Thoracic aorta (tissue), 2 donors: ENCODE results near the gene MIA2. TPM values are rescaled to one million over a fixed set of nuclear protein-coding genes. Genes with fewer than 3 reads are reported as not detected.

Source experiments
- ATAC-seq: fragments of 150-250 bp; one replicate; pipeline ENCODE4 v1.8.0; 2017; ENCODE audit warnings: low read depth; ENCODE audit not compliant: insufficient number of reproducible peaks, low FRiP score
- DNase-seq: peaks from one replicate; pipeline ENCODE4 v3.0.0-alpha.2; 2020; ENCODE audit warnings: low spot score
- H3K27ac ChIP-seq, 2 donors: fragments of 200-600 bp; sonication (generic); 1 replicate in 1 of 2; 2 replicates in 1 of 2; pipeline ENCODE4 v1.5.1; 2016; ENCODE audit warnings: mild to moderate bottlenecking in 2 of 2, moderate library complexity in 2 of 2
- H3K27me3 ChIP-seq: fragments of 200-600 bp; sonication (generic); replicated peaks from 2 replicates; pipeline ENCODE4 v1.6.0; 2016; ENCODE audit warnings: mild to moderate bottlenecking; ENCODE audit not compliant: insufficient read depth
- H3K36me3 ChIP-seq: fragments of 200-600 bp; sonication (generic); one replicate; pipeline ENCODE4 v1.5.1; 2016
- H3K4me1 ChIP-seq, 2 donors: fragments of 200-600 bp; sonication (generic); 1 replicate in 1 of 2; 2 replicates in 1 of 2; pipeline versions ENCODE4 v1.5.1 to v1.6.0; 2016; ENCODE audit warnings: low read depth in 2 of 2, mild to moderate bottlenecking in 1 of 2; ENCODE audit not compliant: control insufficient read depth in 1 of 2
- H3K4me3 ChIP-seq: fragments of 200-600 bp; sonication (generic); 2 replicates; pipeline ENCODE4 v1.5.1; 2016; ENCODE audit warnings: mild to moderate bottlenecking
- H3K9me3 ChIP-seq: fragments of 200-600 bp; sonication (generic); 2 replicates; pipeline ENCODE4 v1.5.1; 2016
- total RNA-seq, 2 donors: library from RNA; depleted of rRNA; stranded (reverse); fragments of >200 nt; gene quantifications; one replicate each; pipeline versions ENCODE4 v1.1.0 to v1.2.3, GENCODE V29; 2016
- TF ChIP-seq, protein P1 (sequence below): fragments of 200-600 bp; sonication (generic); IDR thresholded peaks from one replicate; pipeline ENCODE4 v1.5.1; 2019; ENCODE audit warnings: antibody characterized with exemption

Gene MIA2
- total RNA-seq, 2 donors from 2014 or later, result 19.0 to 28.2 TPM

GRCh38 chr14:39266871-39267607, 33.3 kb downstream of the MIA2 start:
- Histone ChIP-seq H3K27me3 (no peaks in the 10 kb centered on the region), H3K27ac (peak overlapping the region; percentile 96 to 98), H3K9me3 (no peaks in the 10 kb centered on the region), H3K4me1 (peaks cover 16 to 39% of the 10 kb centered on the region in 2 donors), H3K36me3 (no peaks in the 10 kb centered on the region), H3K4me3 (peak overlapping the region; percentile 89)
- TF ChIP-seq, protein P1, sequence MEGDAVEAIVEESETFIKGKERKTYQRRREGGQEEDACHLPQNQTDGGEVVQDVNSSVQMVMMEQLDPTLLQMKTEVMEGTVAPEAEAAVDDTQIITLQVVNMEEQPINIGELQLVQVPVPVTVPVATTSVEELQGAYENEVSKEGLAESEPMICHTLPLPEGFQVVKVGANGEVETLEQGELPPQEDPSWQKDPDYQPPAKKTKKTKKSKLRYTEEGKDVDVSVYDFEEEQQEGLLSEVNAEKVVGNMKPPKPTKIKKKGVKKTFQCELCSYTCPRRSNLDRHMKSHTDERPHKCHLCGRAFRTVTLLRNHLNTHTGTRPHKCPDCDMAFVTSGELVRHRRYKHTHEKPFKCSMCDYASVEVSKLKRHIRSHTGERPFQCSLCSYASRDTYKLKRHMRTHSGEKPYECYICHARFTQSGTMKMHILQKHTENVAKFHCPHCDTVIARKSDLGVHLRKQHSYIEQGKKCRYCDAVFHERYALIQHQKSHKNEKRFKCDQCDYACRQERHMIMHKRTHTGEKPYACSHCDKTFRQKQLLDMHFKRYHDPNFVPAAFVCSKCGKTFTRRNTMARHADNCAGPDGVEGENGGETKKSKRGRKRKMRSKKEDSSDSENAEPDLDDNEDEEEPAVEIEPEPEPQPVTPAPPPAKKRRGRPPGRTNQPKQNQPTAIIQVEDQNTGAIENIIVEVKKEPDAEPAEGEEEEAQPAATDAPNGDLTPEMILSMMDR, result no peak
- peak; percentile 31 for DNase-seq
- peak; percentile 70 for ATAC-seq

DNA sequence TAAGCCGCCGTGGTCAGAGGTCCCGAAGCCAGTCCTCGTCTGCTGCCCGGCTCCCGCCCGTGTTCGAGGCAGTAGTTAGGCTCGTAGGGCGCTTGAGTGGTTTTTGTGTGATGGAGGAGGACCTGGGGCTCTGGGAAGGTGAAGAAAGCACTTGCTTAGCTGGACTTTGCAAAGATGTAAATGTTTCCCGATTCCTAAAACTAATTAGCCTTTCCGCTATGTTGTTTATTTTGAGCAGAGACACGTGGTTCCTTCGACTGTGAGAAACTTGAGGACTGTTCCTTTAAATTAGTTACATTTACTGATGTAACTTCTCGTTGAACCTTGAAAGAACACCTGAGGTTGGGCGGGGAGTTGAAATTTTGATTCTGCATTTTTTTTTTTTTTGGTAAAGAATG, 33.9 kb downstream of the MIA2 start:
- H3K4me1 ChIP-seq, result peaks cover 16 to 39% of the 10 kb centered on the region in 2 donors
- H3K27me3 ChIP-seq, result no peaks in the 10 kb centered on the region
- peak overlapping the region; percentile 89 for H3K4me3 ChIP-seq
- TF ChIP-seq, protein P1, result no peak
- no peaks in the 10 kb centered on the region for H3K9me3 ChIP-seq
- no peaks in the 10 kb centered on the region for H3K36me3 ChIP-seq
- ATAC-seq, result no peak
- H3K27ac ChIP-seq, result peak overlapping the region; percentile 96 to 98
- no peak for DNase-seq

DNA sequence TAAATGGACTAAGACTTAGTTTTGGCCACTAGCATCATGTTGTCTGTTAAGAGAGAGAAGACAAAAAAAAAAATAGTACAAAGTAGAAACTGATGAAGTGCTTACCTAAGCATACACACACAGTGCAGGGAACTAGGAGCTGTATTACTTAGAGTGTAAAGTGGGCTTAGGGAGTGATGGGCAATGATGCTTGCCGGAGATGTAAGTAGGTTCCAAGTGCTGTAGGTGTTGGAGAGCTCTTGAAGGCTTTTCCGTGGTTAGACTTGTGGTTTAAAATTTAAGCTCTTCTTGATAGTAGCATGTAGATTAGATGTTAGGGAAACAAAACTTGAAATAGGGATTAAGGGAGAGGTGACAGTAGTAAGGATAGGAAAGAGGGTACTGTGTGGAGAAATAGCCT, 34.7 kb downstream of the MIA2 start:
- no peak for DNase-seq
- Histone ChIP-seq H3K4me3 (peak overlapping the region; percentile 89), H3K27ac (no peak overlapping the region), H3K36me3 (no peaks in the 10 kb centered on the region), H3K27me3 (no peaks in the 10 kb centered on the region), H3K9me3 (no peaks in the 10 kb centered on the region), H3K4me1 (peaks cover 16 to 39% of the 10 kb centered on the region in 2 donors)
- ATAC-seq, result no peak
- TF ChIP-seq, protein P1, result no peak

DNA sequence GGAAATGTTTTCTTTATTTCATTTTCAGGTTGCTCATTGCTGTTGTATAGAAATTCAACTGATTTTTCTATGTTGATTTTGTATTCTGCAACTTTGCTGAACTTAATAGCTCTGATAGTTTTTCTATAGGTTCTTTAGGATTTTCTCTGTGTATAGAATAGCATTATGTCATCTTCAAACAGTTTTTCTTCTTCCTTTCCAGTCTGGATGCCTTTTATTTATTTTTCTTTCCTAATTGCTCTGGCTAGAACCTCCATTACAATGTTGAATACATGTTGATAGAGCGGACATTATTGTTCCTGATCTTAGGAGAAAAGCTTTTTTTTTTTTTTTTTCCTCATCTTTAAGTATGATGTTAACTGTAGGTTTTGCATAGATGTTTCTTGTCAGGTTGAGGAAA, 39.2 kb downstream of the MIA2 start:
- TF ChIP-seq, protein P1, result no peak
- no peak for DNase-seq
- Histone ChIP-seq H3K4me3 (no peak overlapping the region), H3K27me3 (no peaks in the 10 kb centered on the region), H3K27ac (no peak overlapping the region), H3K36me3 (no peaks in the 10 kb centered on the region), H3K4me1 (peaks cover 19 to 34% of the 10 kb centered on the region in 2 donors), H3K9me3 (no peaks in the 10 kb centered on the region)
- ATAC-seq, result no peak

DNA sequence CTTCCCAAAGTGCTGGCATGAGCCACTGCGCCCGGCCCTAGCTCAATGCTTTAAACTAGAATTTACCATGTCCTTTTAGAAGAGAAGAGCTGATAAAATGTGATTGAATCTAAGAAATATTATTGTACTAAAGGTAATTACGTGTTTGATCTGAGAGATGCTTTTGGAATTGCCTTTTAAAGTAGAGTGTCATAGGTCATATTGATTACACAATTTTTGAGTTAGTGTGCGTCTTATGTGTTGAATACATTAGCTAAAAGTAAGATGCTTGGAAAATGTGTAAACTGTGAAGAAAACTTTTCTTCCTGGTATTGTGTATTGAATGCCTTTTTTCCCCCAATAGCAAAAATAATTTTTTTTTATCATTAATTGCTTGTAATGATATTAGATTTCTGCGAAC, 41.7 kb downstream of the MIA2 start:
- Histone ChIP-seq H3K9me3 (no peaks in the 10 kb centered on the region), H3K27me3 (no peaks in the 10 kb centered on the region), H3K36me3 (peaks cover 9% of the 10 kb centered on the region), H3K27ac (no peak overlapping the region), H3K4me3 (no peak overlapping the region), H3K4me1 (peaks cover 5 to 11% of the 10 kb centered on the region in 2 donors)
- no peak for ATAC-seq
- TF ChIP-seq, protein P1, result no peak
- DNase-seq, result no peak
